NCI-H2107 (cell line): ENCODE data around the gene ENOSF1.
A peak's percentile ranks its signal among the peaks of the same experiment; 100 is the strongest.
"Not testable (repeated sequence)": the region's sequence is repeated elsewhere in the genome, so short reads cannot be mapped to it uniquely, and the experiment has no call there.

Source experiments
- DNase-seq: peaks from one replicate; lab custom pipeline; 2025; lab: John Stamatoyannopoulos, UW

Gene ENOSF1

GRCh38 chr18:712401-713134, at the start of gene ENOSF1:
Gene ENOSF1, minus strand, starts transcription at chr18:712630. Its CDS starts 43 bp downstream, at chr18:712587.
- DNase-seq, result no peak

- DNase-seq, result not testable (repeated sequence)
Observed at GRCh38 chr18:759864-760263, 47.4 kb upstream of the ENOSF1 start.

GRCh38 chr18:755506-755905, 43.1 kb upstream of the ENOSF1 start:
- no peak for DNase-seq

DNA sequence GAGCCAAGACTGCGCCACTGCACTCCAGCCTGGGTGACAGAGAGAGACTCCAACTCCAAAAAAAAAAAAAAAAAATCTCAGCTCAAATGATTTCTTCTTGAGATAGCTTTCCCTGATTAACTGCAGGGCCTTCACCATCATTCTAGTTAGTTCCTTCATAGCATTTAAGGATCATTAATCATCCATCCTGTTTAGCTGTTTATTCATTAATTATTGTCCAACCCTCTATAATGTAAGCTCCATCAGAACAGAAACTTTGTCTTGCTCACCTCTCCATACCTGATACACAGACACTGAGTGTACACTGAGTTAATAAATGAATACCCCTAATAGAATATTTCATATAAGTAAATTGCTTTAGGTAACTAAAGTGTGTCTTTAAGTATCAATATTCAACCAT, 42.2 kb upstream of the ENOSF1 start:
- no peak for DNase-seq

- no peak for DNase-seq
Observed at GRCh38 chr18:750456-750855, 38.0 kb upstream of the ENOSF1 start.

DNA sequence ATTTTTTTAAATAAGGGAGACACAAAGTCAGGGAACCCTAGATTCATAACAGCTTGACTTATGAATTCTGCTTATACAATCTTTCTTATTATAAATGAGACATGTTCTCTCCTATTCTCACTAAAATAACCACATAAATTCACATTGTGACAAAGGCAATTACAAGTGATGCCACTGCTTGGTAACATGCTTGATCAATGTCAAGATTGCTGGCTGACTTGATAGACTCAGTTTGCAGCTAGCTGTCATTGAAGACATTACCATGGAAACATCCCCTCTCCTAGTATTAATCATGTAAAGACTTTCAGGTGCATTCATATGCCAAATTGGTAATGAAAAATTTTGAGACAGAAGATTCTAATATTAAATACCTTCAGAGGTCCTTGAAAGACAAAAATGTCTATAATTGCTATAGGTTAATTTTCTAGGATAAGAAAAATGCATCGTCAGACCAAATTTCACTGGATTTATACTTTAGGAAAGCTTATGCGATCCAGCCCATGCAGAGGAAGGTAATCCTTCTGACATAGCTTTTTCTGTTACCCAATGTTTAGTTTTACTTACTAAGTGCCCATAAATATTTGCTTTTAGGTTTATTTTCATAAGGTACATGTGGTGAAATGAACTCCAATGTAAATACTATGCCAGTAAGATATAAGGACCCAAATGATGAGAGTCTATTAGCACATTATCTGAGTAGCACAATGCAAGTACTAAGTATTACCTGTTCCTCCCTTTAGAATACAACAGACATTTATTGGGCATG, 32.6 kb upstream of the ENOSF1 start:
- no peak for DNase-seq

DNA sequence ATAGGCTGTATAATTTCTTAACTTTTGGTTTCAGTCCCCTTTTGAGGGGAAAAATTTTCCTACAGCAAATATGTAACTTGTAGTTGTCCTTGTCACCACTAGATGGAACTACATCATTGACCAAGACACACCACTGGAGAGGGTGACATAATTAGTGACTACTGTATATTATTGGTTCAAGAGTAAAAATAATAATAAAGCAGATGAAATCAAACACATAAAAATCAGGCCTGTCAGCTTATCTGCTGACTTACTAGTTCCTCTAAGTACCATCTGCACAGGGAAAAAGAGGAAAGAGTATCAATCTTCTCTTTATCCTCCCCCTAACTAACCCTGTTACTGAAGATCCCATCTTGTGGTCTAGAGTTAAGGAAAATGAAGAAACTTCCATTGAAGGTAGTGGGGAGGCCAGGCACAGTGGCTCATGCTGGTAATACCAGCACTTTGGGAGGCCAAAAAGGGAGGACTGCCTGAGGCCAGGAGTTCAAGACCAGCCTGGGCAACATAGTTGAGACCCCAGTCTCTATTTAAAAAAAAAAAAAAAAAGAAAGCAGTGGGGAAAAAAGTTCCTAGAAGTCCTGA, 29.6 kb upstream of the ENOSF1 start:
- no peak for DNase-seq

DNA sequence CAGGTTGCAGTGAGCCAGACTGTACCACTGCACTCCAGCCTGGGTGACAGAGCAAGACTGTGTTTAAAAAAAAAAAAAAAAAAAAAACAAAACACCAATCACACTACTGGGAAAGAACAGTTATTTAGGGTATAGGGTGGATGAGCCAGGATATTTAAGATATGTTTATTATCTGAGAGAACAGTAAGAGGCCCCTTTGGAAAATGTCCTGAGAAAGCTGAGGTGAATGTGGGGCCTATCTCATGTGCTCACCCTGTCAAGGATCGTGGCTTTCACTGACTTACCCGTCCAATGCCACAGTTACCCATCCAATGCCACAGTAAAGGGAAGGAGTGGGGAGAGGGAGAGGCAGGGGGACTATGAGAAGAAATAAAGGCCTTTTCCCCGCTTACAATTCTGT, 19.9 kb upstream of the ENOSF1 start:
- DNase-seq, result no peak

DNA sequence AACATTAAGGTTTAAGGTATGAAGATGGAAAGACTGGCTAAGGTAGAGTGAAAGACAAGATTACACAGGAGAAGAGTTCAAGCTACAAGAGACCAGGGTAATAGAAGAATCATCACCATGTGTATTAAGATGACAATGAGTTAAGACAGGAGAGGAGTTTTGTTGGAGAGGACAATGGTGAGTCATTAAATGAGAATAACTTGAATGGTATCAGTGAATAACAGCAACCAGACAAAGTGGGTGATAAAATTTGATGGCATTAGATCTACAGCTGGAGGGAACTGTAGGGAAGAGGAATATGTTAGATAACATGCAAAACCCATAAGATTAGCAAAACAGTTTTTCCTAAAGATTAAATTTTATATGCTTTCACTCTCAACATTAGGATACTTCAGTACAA, 18.8 kb upstream of the ENOSF1 start:
- DNase-seq, result no peak

DNA sequence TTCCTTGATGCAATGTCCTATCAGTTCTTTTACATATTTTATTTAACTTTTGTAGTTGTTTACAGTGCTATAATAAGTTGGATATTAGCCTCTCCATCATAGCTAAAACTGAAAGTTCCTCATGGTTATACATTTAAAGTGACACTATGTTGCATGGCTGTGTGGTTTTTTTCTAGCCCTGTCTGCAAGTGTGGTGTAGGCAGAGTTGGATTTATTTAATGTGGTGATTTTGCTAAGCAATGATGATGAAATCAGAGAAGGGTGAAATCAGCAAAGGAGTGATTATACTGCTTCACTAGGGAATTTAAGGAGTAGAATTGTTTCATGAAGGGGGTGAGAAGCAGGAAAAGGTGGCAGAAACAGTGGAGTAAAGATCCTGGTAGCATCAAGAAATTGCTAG, 18.3 kb upstream of the ENOSF1 start:
- no peak for DNase-seq

GRCh38 chr18:730120-730519, 17.7 kb upstream of the ENOSF1 start:
- not testable (repeated sequence) for DNase-seq

GRCh38 chr18:725646-726045, 13.2 kb upstream of the ENOSF1 start:
- no peak for DNase-seq

DNA sequence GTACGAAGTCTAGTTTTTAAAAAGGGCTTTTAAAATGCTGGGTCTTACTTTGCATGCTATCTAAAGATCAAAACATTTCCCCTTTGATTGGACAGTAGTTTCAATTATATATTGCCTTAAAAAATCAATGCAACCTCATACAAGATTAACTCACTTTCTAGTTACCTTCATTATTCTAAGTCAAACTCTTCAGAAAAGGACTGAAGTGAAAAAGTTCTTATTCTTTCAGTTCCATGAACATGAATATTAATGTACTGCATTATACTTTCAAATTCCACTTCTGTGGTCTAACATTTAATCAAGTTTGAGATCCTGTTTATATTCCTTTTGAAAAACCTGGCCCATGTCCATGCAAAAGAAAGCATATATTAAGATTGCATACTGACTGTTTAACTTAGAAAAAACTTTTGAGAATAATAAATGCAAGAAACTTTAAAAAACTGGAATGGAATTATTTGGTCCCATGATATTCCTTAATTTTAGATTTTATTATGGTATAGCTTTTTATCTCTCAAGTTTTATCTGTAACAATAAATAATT, 11.2 kb upstream of the ENOSF1 start:
- no peak for DNase-seq

- no peak for DNase-seq
Observed at GRCh38 chr18:717003-717402, 4.6 kb upstream of the ENOSF1 start.

GRCh38 chr18:715626-716025, 3.2 kb upstream of the ENOSF1 start:
- DNase-seq, result no peak

DNA sequence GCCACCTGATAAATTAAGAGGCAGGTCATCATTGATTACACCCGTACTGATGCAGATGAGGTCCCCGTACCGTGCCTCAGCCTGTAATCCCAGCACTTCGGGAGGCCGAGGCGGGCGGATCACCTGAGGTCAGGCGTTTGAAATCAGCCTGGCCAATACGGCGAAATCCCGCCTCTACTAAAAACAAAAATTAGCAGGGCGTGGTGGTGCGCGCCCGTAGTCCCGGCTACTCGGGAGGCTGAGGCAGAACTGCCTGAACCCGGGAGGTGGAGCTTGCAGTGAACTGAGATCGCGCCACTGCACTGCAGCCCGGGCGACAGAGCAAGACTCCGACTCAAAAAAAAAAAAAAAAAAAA, 683 bp upstream of the ENOSF1 start:
- no peak for DNase-seq

DNA sequence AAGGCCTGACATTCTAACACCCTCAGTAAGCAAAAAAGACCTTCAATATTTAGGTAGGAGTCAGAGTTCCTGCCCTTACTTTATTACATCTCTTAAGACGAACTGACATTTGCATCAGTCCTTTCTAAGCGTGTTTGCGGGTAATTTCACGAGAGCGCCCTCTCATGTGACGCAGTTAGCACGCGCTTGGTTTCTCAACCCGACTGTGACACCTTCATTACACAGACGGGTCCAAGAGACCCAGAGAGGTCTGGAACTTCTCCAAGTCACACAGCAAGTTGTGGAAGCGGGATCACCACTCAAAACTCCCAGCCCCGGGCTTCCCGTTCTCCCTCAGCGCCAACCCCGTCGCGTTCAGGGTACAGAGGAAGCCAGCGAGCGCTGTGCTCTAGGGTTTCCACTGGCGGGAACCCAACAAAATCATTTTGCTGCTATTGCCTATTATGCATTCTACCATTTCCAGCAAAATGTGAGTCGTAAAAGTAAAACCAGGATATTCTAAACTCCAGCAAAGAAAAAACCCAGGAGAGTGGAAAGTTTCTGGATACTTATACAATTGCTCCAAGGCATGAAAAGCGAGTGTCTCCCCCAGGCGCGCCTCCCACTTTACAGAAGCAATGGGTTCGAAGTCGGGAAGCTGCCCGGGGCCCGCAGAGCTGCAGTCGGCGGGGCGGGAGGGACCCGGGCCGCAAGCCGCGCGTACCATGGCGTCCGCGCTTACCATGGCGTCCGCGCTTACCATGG, 601 bp downstream of the ENOSF1 start:
- peak; percentile 23 for DNase-seq

GRCh38 chr18:711310-711656, 1.1 kb downstream of the ENOSF1 start:
- no peak for DNase-seq

DNA sequence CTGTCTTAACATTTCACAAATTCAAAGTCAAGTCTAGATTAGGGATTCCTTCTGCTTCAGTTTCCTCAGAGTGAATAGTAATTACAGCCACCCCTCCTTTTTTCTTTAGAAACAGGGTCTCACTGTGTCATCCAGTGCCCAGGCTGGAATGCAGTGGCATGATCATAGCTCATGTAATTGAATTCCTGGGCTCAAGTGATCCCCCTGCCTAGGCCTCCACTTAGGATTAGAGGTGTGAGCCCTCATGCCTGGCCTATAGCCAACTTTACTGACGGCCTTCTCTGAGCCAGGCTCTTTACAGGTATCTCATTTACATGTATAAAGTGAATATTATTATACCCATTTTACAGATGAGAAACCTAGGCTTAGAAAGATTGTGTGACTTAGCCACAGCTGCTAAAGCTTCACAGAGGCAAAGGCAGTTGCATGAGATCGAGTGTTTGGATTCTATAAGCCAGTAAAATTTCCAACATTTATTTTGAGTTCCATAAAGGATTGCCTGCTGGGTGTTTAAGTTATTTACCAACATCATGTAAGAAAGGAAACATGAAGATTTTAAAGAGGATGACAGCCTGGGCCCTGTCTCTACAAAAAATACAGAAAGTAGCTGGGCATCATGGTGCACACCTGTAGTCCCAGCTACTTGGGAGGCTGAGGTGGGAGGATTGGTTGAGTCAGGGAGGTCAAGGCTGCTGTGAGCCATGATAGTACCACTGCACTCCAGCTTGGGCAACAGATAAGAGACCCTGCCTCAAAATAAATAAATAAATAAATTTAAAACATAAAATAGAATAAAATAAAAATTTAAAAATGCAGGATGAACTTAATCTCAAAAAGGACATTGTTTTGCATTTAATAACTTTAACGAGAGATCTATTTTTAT, 1.8 kb downstream of the ENOSF1 start:
- DNase-seq, result no peak

DNA sequence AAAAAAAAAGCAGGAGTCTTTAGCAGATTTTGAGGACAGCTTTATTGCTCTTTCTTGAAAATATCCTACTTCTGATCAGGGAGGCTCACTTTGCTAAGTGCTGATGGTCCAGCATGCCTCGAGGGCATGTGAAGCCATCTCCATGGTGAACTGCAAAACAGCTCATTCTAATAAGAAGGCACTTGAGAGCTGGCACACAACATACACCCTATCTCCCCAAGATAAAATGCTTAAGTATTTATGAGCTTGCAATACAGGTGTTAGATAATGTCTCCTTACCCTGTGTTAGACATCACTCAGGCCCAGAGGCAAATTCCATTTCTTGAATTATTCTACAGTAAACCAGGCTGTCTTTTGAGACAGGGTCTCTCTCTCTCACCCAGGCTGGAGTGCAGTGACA, 2.7 kb downstream of the ENOSF1 start:
- DNase-seq, result no peak

- DNase-seq, result no peak
Observed at GRCh38 chr18:708096-708495, 4.3 kb downstream of the ENOSF1 start.
